ENCODE measurements around the gene DNAH1.

- TF ChIP-seq, protein P1, sequence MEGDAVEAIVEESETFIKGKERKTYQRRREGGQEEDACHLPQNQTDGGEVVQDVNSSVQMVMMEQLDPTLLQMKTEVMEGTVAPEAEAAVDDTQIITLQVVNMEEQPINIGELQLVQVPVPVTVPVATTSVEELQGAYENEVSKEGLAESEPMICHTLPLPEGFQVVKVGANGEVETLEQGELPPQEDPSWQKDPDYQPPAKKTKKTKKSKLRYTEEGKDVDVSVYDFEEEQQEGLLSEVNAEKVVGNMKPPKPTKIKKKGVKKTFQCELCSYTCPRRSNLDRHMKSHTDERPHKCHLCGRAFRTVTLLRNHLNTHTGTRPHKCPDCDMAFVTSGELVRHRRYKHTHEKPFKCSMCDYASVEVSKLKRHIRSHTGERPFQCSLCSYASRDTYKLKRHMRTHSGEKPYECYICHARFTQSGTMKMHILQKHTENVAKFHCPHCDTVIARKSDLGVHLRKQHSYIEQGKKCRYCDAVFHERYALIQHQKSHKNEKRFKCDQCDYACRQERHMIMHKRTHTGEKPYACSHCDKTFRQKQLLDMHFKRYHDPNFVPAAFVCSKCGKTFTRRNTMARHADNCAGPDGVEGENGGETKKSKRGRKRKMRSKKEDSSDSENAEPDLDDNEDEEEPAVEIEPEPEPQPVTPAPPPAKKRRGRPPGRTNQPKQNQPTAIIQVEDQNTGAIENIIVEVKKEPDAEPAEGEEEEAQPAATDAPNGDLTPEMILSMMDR (IDR thresholded peaks at IDR 0.05) = no peak
- TF ChIP-seq EZH2 (IDR thresholded peaks at IDR 0.05; ENCODE audit: borderline replicate concordance, insufficient read depth, low read depth, low read length, poor library complexity, severe bottlenecking) = no peak
These were observed 39.4 kb downstream of the DNAH1 start for GRCh38 chr3:52355526-52355925.
